Measurements from ENCODE around the gene UBE2S. TPM values are rescaled to one million over a fixed set of nuclear protein-coding genes. Genes with fewer than 3 reads are reported as not detected.

UBE2S gene
- total and polyA plus RNA-seq, 2 donors (not counting 1 experiment from before 2014, with no cell fraction given) = 20.6 to 72.7 TPM

DNA sequence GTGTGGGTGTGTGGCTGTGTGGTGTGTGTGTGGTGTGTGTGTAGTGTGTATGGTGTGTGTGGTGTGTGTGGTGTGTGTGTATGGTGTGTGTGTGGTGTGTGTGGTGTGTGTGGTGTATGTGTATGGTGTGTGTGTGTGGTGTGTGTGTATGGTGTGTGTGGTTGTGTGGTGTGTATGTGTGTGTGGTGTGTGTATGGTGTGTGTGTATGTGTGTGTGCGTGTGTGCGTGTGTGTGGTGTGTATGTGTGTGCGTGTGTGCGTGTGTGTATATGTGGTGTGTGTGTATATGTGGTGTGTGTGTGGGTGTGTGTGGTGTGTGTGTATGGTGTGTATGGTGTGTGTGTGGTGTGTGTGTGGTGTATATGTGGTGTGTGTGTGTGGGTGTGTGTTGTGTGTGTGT lies 27.4 kb upstream of the UBE2S start:
- H3K4me1 Mint-ChIP-seq = no peaks in the 10 kb centered on the region
- H3K27ac Mint-ChIP-seq = no peak overlapping the region
- H3K4me3 ChIP-seq (ENCODE audit: control extremely low read depth in 1 of 5, extremely low read depth in 1 of 5, insufficient read depth in 1 of 5, low read depth in 2 of 5, low read length in 4 of 5) = no peak overlapping the region
- peaks cover 0 to 29% (median 0%) of the 10 kb centered on the region in 3 donors for H3K9me3 ChIP-seq (ENCODE audit: control extremely low read depth in 1 of 3, control insufficient read depth in 2 of 3, insufficient read depth in 1 of 3, low read length in 2 of 3)
- no peaks in the 10 kb centered on the region for H3K36me3 ChIP-seq (replicated peaks in 1 of 2; ENCODE audit: control extremely low read depth in 1 of 2, control insufficient read depth in 1 of 2, extremely low read depth in 1 of 2, insufficient read depth in 2 of 2, low read length in 1 of 2)
- WGBS (ENCODE audit: insufficient coverage) = 95% methylated on average over 4 of the region's 4 CpGs
- no peak for TF ChIP-seq EZH2 (IDR thresholded peaks at IDR 0.05; ENCODE audit: borderline replicate concordance, insufficient read depth, low read depth, low read length, poor library complexity, severe bottlenecking)
- TF ChIP-seq, protein P1, sequence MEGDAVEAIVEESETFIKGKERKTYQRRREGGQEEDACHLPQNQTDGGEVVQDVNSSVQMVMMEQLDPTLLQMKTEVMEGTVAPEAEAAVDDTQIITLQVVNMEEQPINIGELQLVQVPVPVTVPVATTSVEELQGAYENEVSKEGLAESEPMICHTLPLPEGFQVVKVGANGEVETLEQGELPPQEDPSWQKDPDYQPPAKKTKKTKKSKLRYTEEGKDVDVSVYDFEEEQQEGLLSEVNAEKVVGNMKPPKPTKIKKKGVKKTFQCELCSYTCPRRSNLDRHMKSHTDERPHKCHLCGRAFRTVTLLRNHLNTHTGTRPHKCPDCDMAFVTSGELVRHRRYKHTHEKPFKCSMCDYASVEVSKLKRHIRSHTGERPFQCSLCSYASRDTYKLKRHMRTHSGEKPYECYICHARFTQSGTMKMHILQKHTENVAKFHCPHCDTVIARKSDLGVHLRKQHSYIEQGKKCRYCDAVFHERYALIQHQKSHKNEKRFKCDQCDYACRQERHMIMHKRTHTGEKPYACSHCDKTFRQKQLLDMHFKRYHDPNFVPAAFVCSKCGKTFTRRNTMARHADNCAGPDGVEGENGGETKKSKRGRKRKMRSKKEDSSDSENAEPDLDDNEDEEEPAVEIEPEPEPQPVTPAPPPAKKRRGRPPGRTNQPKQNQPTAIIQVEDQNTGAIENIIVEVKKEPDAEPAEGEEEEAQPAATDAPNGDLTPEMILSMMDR (IDR thresholded peaks at IDR 0.05) = no peak
- DNase-seq (no peak), ATAC-seq (ENCODE audit: low read depth) (no peak)
- no peaks in the 10 kb centered on the region for H4K20me1 ChIP-seq (ENCODE audit: control insufficient read depth, insufficient read depth, low read length, poor library complexity, severe bottlenecking)
- no peaks in the 10 kb centered on the region for H3K9me3 Mint-ChIP-seq (ENCODE audit: insufficient read depth)
- H2AFZ ChIP-seq (ENCODE audit: insufficient read depth, low read depth, low read length, poor library complexity, severe bottlenecking) = no peak overlapping the region
- intact Hi-C loops (cut with micrococcal nuclease) = no loop called here
- H3K27me3 Mint-ChIP-seq = peaks cover 58% of the 10 kb centered on the region
- H3K27me3 ChIP-seq (replicated peaks in 1 of 4; ENCODE audit: control extremely low read depth in 1 of 4, control insufficient read depth in 3 of 4, insufficient read depth in 4 of 4, low read length in 3 of 4) = peaks cover 0 to 80% (median 46%) of the 10 kb centered on the region in 4 experiments
- no peak overlapping the region for H3K4me2 ChIP-seq (replicated peaks; ENCODE audit: low read depth, low read length, poor library complexity, severe bottlenecking)
- H3K9ac ChIP-seq (ENCODE audit: low read length) = no peak overlapping the region
- H3K27ac ChIP-seq (ENCODE audit: low read length in 2 of 2) = no peak overlapping the region
- ChIA-PET CTCF (no interaction called here), POLR2A (interaction anchor here (0.7 kb wide), 1 partner anchor 207 kb away, joined by 3 read pairs; no protein-coding TSS in a partner anchor)
- peaks cover under 1 to 10% of the 10 kb centered on the region in 2 donors for H3K4me1 ChIP-seq (ENCODE audit: control insufficient read depth in 2 of 2, insufficient read depth in 2 of 2, low read length in 2 of 2)
- H3K79me2 ChIP-seq (ENCODE audit: control insufficient read depth, insufficient read depth, low read length) = no peaks in the 10 kb centered on the region
- no peak overlapping the region for H3K4me3 Mint-ChIP-seq

DNA sequence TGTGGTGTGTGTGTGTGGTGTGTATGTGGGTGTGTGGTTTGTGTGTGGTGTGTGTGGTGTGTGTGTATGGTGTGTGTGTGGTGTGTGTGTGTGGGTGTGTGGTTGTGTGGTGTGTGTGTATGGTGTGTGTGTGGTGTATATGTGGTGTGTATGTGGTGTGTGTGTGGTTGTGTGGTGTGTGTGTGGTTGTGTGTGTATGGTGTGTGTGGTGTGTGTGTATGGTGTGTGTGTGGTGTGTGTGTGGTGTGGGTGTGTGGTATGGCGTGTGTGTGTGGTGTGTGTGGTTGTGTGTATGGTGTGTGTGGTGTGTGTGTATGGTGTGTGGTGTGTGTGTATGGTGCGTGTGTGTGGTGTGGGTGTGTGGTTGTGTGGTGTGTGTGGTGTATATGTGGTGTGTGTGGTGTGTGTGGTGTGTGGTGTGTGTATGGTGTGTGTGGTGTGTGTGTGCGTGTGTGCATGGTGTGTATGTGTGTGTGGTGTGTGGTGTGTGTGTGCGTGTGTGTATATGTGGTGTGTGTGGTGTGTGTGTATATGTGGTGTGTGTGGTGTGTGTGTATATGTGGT lies 26.9 kb upstream of the UBE2S start:
- Histone ChIP-seq H3K9me3 (ENCODE audit: control extremely low read depth in 1 of 3, control insufficient read depth in 2 of 3, insufficient read depth in 1 of 3, low read length in 2 of 3) (peaks cover 0 to 28% (median 0%) of the 10 kb centered on the region in 3 donors), H3K9ac (ENCODE audit: low read length) (no peak overlapping the region), H3K27me3 (replicated peaks in 1 of 4; ENCODE audit: control extremely low read depth in 1 of 4, control insufficient read depth in 3 of 4, insufficient read depth in 4 of 4, low read length in 3 of 4) (peaks cover 0 to 80% (median 43%) of the 10 kb centered on the region in 4 experiments), H3K36me3 (replicated peaks in 1 of 2; ENCODE audit: control extremely low read depth in 1 of 2, control insufficient read depth in 1 of 2, extremely low read depth in 1 of 2, insufficient read depth in 2 of 2, low read length in 1 of 2) (no peaks in the 10 kb centered on the region), H2AFZ (ENCODE audit: insufficient read depth, low read depth, low read length, poor library complexity, severe bottlenecking) (no peak overlapping the region), H3K27ac (ENCODE audit: low read length in 2 of 2) (no peak overlapping the region), H3K4me2 (replicated peaks; ENCODE audit: low read depth, low read length, poor library complexity, severe bottlenecking) (no peak overlapping the region), H3K4me1 (ENCODE audit: control insufficient read depth in 2 of 2, insufficient read depth in 2 of 2, low read length in 2 of 2) (peaks cover 0 to 7% of the 10 kb centered on the region in 2 donors), H3K4me3 (ENCODE audit: control extremely low read depth in 1 of 5, extremely low read depth in 1 of 5, insufficient read depth in 1 of 5, low read depth in 2 of 5, low read length in 4 of 5) (no peak overlapping the region), H4K20me1 (ENCODE audit: control insufficient read depth, insufficient read depth, low read length, poor library complexity, severe bottlenecking) (no peaks in the 10 kb centered on the region), H3K79me2 (ENCODE audit: control insufficient read depth, insufficient read depth, low read length) (no peaks in the 10 kb centered on the region)
- H3K4me1 Mint-ChIP-seq = no peaks in the 10 kb centered on the region
- H3K27me3 Mint-ChIP-seq = peaks cover 57% of the 10 kb centered on the region
- ChIA-PET CTCF (no interaction called here), POLR2A (no interaction called here)
- H3K27ac Mint-ChIP-seq = no peak overlapping the region
- no peak for DNase-seq
- no peaks in the 10 kb centered on the region for H3K9me3 Mint-ChIP-seq (ENCODE audit: insufficient read depth)
- no peak for ATAC-seq (ENCODE audit: low read depth)
- no peak for TF ChIP-seq EZH2 (IDR thresholded peaks at IDR 0.05; ENCODE audit: borderline replicate concordance, insufficient read depth, low read depth, low read length, poor library complexity, severe bottlenecking)
- TF ChIP-seq, protein P1 (IDR thresholded peaks at IDR 0.05) = no peak
- intact Hi-C loops (cut with micrococcal nuclease) = no loop called here
- no peak overlapping the region for H3K4me3 Mint-ChIP-seq
- WGBS (ENCODE audit: insufficient coverage) = 98% methylated on average over 4 of the region's 4 CpGs
